Umbilical cord (tissue), 2 donors: ENCODE data around the gene ZNF790. TPM values are rescaled to one million over a fixed set of nuclear protein-coding genes. Genes with fewer than 3 reads are reported as not detected.
A peak's percentile ranks its signal among the peaks of the same experiment; 100 is the strongest.

Experiments
- DNase-seq: peaks from one replicate; pipeline ENCODE4 v3.0.0-alpha.2; 2015; ENCODE audit warnings: low spot score
- total RNA-seq: library from RNA; depleted of rRNA; stranded (reverse); fragments of >200 nt; gene quantifications from one replicate; pipeline ENCODE4 v1.2.3, GENCODE V29; 2014; ENCODE audit warnings: low replicate concordance; ENCODE audit not compliant: insufficient read depth

ZNF790 gene
- total RNA-seq, 1 donor from 2014 or later, result 21.4 TPM

GRCh38 chr19:36772311-36773222 is 65.6 kb downstream of the ZNF790 start, which contains the start of gene ZNF850:
ZNF850 (minus strand) TSS chr19:36772807; CDS start chr19:36762606, 10,201 bp downstream.
- DNase-seq, result peak; percentile 97

GRCh38 chr19:36771261-36772231 is 66.6 kb downstream of the ZNF790 start:
- peak; percentile 90 for DNase-seq

Other genes starting within 250 kb of the ZNF790 start
- gene ZNF382, start 233.1 kb downstream of the ZNF790 start, total RNA-seq, result 16.1 TPM
- 14.2 TPM for gene ZNF461, start 171.6 kb downstream of the ZNF790 start, total RNA-seq
- 7.7 TPM for gene ZNF567, start 150.8 kb downstream of the ZNF790 start, total RNA-seq
- 15.9 TPM for gene ZNF850, start 65.6 kb downstream of the ZNF790 start, total RNA-seq
- 37.1 TPM for gene ZNF345, start 12.5 kb upstream of the ZNF790 start, total RNA-seq
- gene ZNF829, start 77.9 kb upstream of the ZNF790 start, total RNA-seq, result 8.7 TPM
- gene ZNF568, start 77.9 kb upstream of the ZNF790 start, total RNA-seq, result 39.0 TPM
- gene ZNF420, start 240.0 kb upstream of the ZNF790 start, total RNA-seq, result 15.2 TPM